Ovary (tissue), 3 donors: ENCODE data around the gene PRKD3.

Experiments
- CTCF ChIP-seq, 3 donors: fragments of 450-650 bp in 2 of 3; fragments of 200-600 bp in 1 of 3; IDR thresholded peaks; one replicate each; pipeline versions ENCODE4 v1.5.1 to v1.8.0; 2016 to 2022; ENCODE audit warnings: antibody characterized with exemption in 3 of 3, mild to moderate bottlenecking in 1 of 3
- POLR2A ChIP-seq: fragments of 450-650 bp; IDR thresholded peaks from one replicate; pipeline ENCODE4 v1.6.1; 2017; ENCODE audit warnings: antibody characterized with exemption, mild to moderate bottlenecking, moderate library complexity
- donor health status: DM: no; HTN: no; CAD: no.

- TF ChIP-seq CTCF (IDR thresholded peaks at IDR 0.05) (no peak), POLR2A (no peak)
Observed at GRCh38 chr2:37316181-37316580, 8.5 kb downstream of the PRKD3 start.
